22Rv1 (cell line): ENCODE results near the gene JPH3.

Experiments
- H3K27ac ChIP-seq: fragments of 450-650 bp; 2 replicates; pipeline ENCODE4 v1.5.1; 2017
- CTCF ChIP-seq: fragments of 450-650 bp; IDR thresholded peaks from 2 replicates; pipeline ENCODE4 v1.5.1; 2017; ENCODE audit warnings: mild to moderate bottlenecking
- ZFX ChIP-seq: fragments of 450-650 bp; IDR thresholded peaks from 2 replicates; pipeline ENCODE4 v1.6.1; 2017; ENCODE audit warnings: antibody characterized with exemption, borderline replicate concordance

JPH3 gene

GRCh38 chr16:87610026-87610425 is 7.7 kb downstream of the JPH3 start:
- H3K27ac ChIP-seq, result no peak overlapping the region
- no peak for TF ChIP-seq CTCF
- TF ChIP-seq ZFX, result no peak

- TF ChIP-seq CTCF (no peak), ZFX (no peak)
- no peak overlapping the region for H3K27ac ChIP-seq
These were observed 9.1 kb downstream of the JPH3 start for GRCh38 chr16:87611456-87611855.

GRCh38 chr16:87613961-87614360 is 11.7 kb downstream of the JPH3 start:
- no peak for TF ChIP-seq ZFX

GRCh38 chr16:87615621-87616041 is 13.3 kb downstream of the JPH3 start:
- no peak for TF ChIP-seq ZFX
- no peak for TF ChIP-seq CTCF
- no peak overlapping the region for H3K27ac ChIP-seq

More at GRCh38 chr16:87613961-87614360, 11.7 kb downstream of the JPH3 start:
- no peak overlapping the region for H3K27ac ChIP-seq

GRCh38 chr16:87616556-87616955 is 14.2 kb downstream of the JPH3 start:
- TF ChIP-seq CTCF (no peak), ZFX (no peak)
- no peak overlapping the region for H3K27ac ChIP-seq

GRCh38 chr16:87618216-87618615 is 15.9 kb downstream of the JPH3 start:
- TF ChIP-seq ZFX (no peak), CTCF (no peak)
- H3K27ac ChIP-seq, result no peak overlapping the region

- H3K27ac ChIP-seq, result no peak overlapping the region
- no peak for TF ChIP-seq CTCF
- TF ChIP-seq ZFX, result no peak
These were observed 17.3 kb downstream of the JPH3 start for GRCh38 chr16:87619360-87620200.

GRCh38 chr16:87620201-87620495 is 17.8 kb downstream of the JPH3 start:
- H3K27ac ChIP-seq, result no peak overlapping the region
- TF ChIP-seq ZFX, result no peak
- no peak for TF ChIP-seq CTCF
